SU-DHL-6 (cell line): ENCODE measurements around the gene NDUFAB1.

Experiments
- EZH2phosphoT487 ChIP-seq: fragments of 200-600 bp; sonication (generic), shearing (Covaris generic); conservative IDR thresholded peaks from 2 replicates; pipeline ENCODE4 v1.6.1; 2018; ENCODE audit warnings: mild to moderate bottlenecking, antibody characterized with exemption, low read length, moderate library complexity, mixed read lengths
- TF ChIP-seq, protein P1 (sequence below): fragments of 200-600 bp; sonication (generic); IDR thresholded peaks from one replicate; pipeline ENCODE4 v1.5.1; 2017; ENCODE audit warnings: antibody characterized with exemption, mild to moderate bottlenecking, low read length, moderate library complexity; ENCODE audit not compliant: insufficient read depth, poor library complexity, severe bottlenecking

DNA sequence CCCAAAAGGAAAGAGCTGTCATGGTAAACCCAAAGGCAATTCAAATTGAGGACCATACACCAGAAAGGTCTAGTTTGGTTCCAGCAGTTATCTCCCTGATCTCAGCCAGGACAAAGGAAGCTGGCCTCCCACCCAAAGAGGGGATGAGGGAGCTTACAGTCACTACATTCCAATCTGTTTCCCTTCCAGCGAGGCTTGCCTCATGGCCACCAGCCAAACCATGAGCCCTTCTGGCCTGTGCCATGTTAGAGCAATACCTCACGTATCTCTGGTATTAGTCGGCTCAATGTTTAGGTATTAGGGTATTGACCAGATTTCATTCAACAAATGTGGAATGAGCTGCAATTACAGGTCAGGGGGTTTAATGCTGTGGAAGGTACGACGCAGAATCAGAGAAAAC lies 8.4 kb downstream of the NDUFAB1 start:
- TF ChIP-seq, protein P1, sequence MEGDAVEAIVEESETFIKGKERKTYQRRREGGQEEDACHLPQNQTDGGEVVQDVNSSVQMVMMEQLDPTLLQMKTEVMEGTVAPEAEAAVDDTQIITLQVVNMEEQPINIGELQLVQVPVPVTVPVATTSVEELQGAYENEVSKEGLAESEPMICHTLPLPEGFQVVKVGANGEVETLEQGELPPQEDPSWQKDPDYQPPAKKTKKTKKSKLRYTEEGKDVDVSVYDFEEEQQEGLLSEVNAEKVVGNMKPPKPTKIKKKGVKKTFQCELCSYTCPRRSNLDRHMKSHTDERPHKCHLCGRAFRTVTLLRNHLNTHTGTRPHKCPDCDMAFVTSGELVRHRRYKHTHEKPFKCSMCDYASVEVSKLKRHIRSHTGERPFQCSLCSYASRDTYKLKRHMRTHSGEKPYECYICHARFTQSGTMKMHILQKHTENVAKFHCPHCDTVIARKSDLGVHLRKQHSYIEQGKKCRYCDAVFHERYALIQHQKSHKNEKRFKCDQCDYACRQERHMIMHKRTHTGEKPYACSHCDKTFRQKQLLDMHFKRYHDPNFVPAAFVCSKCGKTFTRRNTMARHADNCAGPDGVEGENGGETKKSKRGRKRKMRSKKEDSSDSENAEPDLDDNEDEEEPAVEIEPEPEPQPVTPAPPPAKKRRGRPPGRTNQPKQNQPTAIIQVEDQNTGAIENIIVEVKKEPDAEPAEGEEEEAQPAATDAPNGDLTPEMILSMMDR: no peak
- TF ChIP-seq EZH2phosphoT487: no peak
